Raji (cell line): ENCODE data around the gene IRGC.

Source experiments
- POLR2A ChIP-seq: IDR thresholded peaks from 2 replicates; pipeline ENCODE4 v1.6.1; 2011; ENCODE audit warnings: low read depth, low read length, control low read depth; ENCODE audit not compliant: insufficient read depth

The IRGC gene

DNA sequence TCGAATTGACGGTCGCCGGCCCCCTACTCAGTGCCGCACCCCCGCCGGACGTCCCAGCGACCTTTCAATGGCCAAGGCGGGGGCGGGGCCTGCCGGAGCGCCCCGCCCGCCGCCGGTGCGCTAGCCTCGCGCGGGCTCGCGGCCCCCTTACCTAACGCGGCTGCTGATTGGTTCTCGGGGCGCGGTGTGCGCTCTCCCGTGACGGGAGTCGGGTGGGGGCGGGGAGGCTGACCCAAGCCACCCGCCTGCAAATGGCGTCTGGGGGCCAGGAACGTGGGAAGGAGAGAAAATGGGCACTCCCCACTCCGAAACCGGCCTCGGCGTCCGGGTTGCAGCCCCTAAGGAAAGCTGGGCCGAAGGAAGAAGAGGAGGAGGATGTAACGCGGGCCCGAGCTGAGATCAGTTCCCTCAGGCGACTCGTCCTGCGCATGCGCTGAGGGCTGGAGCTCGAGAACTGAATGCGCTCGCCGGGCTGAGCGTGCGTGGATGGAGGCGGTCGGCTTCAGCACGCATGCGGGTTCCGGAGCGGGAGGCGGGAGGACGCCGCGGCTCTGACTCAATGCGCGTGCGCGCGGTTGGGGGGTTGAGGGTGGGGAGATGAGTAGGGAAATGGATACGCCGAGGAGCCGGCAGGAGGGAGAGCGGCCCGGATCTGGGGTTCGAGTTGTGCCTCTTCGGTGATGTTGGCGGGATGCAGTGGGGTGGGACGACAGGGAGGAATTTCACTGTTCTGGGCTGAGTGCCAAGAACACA lies 38.8 kb downstream of the IRGC start, which contains the start of gene SMG9:
Gene SMG9 (minus strand): TSS at position 460 of the 753 bp plus-strand sequence. CDS start 4,221 bp downstream, outside the sequence.
- TF ChIP-seq POLR2A: peak; percentile 81

DNA sequence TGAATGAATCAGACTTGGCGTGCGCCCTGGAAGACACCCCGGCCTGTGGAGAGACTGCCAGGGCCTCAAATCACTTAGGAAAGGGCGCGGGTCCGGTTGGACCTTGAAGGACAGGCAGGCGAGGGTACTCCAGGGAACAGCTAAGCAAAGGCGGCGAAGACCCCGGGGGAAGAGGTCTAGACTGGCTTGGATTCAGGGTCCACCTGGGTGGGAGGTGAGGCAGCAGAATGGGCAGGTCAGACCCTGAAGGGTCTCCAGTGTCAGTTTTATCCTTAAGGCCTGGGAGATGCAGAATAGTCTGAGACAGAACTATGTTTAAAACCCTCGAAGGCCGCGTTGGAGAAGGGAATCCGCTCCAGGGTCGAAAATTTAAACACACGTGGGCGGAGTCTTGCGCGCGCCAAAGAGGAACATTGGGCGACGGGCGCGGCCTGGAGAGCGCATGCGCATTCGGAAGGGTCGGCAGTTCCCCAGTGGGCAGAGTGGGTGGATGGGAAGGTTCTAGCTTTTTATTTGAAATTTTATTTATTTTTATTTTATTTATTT lies 39.5 kb downstream of the IRGC start:
- peak; percentile 59; the same call in 1 of the 2 replicates for TF ChIP-seq POLR2A

DNA sequence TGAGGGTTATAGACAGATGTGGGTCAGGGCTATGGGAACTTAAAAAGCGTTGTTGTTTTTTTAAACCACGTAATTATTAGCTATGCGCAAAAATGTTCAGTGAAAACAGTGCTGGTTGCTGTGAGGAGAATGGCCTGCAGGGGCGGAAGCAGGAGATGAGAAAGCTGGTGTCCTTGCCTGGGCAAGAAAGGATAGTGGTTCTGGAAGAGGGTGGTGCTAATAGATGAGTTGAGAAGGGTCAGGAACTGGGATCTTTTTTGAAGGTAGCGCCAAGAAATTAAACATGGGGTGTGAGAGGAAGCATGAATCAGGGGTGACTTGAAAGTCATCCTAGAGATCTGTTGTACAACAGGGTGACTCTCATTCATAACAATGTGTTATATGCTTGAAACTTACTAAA lies 43.6 kb downstream of the IRGC start:
- TF ChIP-seq POLR2A: no peak

DNA sequence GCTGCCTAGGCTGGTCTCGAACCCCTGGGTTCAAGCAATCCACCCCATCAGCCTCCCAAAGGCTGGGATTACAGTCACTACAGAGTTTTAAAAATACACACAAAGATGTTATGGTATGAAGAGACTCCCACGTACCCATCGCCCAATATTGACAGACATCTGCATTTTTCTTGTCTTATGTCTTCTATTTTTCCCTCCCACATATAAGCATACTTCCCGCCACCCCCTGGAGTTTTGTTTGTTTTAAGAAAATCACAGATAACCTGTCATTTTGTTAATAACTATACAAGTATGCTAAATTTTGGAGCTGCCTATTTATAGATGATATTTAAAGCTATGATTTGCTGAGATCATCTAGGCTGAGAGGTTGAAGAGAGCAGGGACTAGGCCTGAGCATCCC lies 45.1 kb downstream of the IRGC start:
- TF ChIP-seq POLR2A: no peak

- TF ChIP-seq POLR2A: no peak
Observed at GRCh38 chr19:43762814-43763213, 46.9 kb downstream of the IRGC start.

GRCh38 chr19:43763473-43763939 lies 47.6 kb downstream of the IRGC start:
- no peak for TF ChIP-seq POLR2A

- no peak for TF ChIP-seq POLR2A
Observed at GRCh38 chr19:43765109-43765876, 49.4 kb downstream of the IRGC start.

DNA sequence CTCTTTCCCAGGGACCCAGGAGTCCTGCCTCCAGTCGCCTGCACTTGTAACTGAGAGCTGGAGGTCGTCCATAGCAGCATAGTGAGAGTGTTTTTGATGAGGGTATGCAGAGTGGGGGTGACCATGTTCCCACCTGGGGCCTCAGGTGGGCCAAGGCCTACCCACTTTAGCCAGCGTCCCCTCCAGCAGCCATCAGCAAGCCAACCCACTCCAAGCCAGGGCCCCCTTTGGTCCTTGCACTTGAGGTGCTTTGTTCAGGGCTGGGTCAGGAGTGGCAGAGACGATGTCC lies 50.8 kb downstream of the IRGC start:
- TF ChIP-seq POLR2A: no peak

DNA sequence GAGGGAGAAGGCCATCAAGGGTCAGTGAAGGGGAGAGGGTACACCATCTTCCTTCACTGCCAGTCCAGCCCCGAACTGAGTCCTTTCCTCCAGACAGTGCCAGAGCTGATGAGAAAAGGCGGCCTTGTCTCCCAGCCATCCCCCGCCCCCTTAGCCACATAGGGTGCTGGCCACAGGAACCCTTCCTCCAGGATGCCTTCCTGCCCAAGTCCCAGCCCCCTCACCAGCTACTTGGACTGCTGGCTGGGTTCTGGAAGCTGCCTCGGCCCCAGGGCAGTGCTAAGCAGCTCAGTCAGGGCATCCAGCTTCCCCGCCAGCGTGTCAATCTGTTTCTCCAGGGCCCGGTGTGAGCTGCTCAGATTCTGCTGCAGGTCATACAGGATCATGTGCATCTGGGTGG lies 51.4 kb downstream of the IRGC start:
- TF ChIP-seq POLR2A: no peak

DNA sequence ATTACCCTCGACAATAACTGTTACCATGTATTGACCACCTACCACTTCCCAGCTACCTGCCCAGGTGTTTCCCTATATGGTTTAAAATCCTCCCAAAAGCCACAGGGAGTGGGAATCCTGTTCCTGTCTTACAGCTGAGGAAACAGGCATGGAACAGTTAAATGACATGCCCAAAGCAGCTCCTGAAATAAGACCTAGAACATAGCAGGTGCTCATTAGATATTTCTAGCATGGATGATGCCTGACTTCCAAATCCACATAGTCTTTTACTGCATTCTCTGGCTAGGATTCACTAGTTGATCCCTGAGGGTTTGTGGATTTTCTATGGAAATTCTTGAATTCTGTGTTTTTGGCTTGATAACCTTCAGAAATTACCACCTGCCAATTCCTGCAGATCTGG lies 51.9 kb downstream of the IRGC start:
- no peak for TF ChIP-seq POLR2A

DNA sequence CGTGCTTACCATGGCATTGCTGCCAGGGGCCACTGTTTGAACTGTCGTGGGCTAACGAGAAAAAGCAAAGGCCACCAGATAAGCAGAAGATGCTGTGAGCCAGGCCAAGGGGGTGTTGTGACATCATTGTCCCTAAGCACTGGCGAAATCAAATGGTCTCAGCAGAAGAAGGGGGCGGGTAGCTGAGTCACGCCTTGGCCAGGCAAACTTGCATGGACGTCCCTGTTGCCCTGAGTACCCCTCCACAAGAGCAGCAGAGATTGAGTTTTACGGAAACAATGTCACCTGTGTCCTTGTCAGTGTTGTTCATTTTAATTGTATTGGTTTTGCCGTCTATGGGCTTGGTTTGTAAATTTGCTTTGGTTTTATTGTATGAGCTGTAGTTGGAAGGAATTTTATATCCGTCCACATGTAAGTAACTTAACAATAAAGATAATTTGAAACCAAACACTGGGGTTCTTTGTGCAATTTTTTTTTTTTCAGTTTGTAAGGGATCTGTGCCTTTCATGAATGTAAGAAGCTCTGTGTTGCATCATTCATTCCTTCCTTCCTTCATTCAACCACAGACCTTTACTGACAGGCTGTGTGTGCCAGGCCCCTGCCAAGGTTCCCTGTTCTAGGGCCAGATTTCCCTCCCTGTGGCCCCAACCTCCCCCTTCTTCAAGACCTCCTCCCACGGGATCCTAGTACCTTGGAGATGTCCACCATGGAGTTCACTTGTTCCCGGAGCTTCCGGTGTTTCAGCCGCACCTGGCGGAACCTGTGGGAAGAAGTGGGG lies 52.6 kb downstream of the IRGC start:
- no peak for TF ChIP-seq POLR2A

- TF ChIP-seq POLR2A: no peak
Observed at GRCh38 chr19:43769256-43769655, 53.4 kb downstream of the IRGC start.
